GM12892 (cell line): ENCODE data around the gene CLCF1. TPM values are rescaled to one million over a fixed set of nuclear protein-coding genes. Genes with fewer than 3 reads are reported as not detected.
A peak's percentile ranks its signal among the peaks of the same experiment; 100 is the strongest.

Experiments
- DNase-seq: peaks from one replicate; pipeline ENCODE4 v3.0.0; 2011; ENCODE audit not compliant: insufficient read length
- FAIRE-seq: peaks from 2 replicates; lab custom pipeline; 2011; peaks lifted over from hg19 to GRCh38; lab: Jason Lieb, UNC
- POLR2A ChIP-seq: IDR thresholded peaks from 2 replicates; pipeline ENCODE4 v1.6.1; 2011; ENCODE audit warnings: low read depth, low read length, control low read depth
- POLR2AphosphoS5 ChIP-seq: IDR thresholded peaks from 2 replicates; pipeline ENCODE4 v1.6.1; 2011; ENCODE audit warnings: low read depth, low read length, control low read depth
- TAF1 ChIP-seq: IDR thresholded peaks from 2 replicates; pipeline ENCODE4 v1.6.1; 2011; ENCODE audit warnings: low read depth, mild to moderate bottlenecking, control low read depth, low read length, borderline replicate concordance
- polyA plus RNA-seq: library from polyadenylated mRNA; unstranded; fragments of >200 nt; gene quantifications from one replicate; pipeline ENCODE4 v1.2.1, GENCODE V29; 2012; ENCODE audit warnings: missing spikeins, inconsistent platforms; ENCODE audit not compliant: missing spikeins

CLCF1 gene
- polyA plus RNA-seq, result 0.95 TPM

DNA sequence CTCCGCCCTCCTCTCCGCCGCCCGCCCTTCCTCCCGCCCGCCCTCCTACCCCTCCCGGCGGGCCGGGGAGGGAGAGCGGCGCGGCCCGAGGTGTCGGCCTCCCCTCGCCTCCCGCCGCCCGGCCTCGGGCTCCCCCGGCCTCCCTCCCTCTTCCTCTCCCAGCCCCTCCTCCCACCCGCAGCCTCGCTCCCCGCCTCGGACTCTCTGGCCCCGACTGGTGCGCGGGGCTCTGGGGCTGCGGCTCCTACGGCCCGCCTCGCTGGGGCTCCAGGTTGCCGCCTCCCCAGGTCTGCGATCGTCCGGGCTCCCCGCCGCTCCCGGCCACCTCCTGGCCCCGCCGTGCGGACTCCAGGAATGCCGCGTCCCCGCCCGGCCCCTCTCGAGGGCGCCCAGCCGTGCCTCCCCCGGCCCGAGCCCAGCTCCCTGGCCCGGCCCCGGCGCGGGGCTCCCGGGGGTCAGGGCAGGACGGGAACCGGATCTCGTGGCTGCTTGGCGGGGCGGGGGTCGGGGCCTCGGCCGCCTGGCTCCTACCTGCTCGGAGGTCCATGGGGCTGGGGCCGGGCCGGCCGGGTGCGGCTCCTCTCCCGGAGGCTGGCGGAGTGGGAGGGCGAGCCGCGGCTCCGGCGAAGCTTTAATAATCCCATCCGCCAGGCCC lies at the start of gene CLCF1:
CLCF1 (minus strand) TSS at position 606 of the 655 bp plus-strand sequence; CDS start at position 547, 59 bp downstream.
- FAIRE-seq, result peak; percentile 87
- peak; percentile 74 for DNase-seq

DNA sequence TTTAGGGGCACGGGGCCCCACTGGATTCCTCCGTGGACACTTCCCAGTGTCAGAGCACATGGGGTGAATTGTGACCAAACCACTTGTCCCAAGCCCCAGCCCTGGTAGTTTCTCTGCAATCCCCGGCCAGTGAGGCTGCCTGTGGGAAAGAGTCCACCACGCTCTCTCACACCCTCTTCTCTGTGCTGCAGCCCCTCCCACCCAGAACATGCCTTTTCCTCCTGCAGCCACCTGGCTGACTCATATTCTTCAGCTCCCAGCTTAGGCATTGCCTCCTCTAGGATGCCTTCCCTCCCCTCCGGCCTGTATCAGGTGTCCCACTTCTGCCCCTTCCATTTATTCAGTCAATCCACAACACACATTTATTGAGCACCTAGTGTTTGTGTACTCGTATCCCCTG lies 49.5 kb upstream of the CLCF1 start:
- TF ChIP-seq TAF1, result no peak
- TF ChIP-seq POLR2A, result no peak
- TF ChIP-seq POLR2AphosphoS5, result no peak
- peak; percentile 63 for FAIRE-seq
- no peak for DNase-seq

More for the DNA sequence above, at the start of gene CLCF1:
- no peak for TF ChIP-seq POLR2A
- TF ChIP-seq TAF1, result no peak
- no peak for TF ChIP-seq POLR2AphosphoS5

DNA sequence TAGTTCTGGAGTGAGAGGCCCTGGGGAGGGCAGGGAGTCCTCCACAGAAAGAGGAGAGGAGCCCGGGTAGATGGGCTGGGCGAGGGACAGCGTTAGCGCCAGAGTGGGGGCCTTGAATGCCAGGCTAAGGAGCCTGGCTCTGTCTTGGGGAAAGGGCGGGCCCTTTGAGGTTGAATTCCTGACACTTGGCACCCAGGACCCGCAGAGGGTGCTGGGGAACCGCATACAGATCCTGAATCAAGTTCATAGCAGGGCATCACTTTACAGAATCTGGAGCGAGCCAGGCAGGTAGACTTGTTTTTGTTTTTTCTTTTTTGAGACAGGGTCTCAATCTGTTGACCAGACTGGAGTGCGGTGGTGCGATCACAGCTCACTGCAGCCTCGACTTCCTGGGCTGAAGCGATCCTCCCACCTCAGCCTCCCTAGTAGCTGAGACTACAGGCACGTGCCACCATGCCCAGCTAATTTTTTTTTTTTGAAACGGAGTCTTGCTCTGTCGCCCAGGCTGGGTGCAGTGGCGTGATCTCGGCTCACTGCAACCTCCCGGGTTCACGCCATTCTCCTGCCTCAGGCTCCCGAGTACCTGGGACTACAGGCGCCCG lies 48.1 kb upstream of the CLCF1 start:
- no peak for TF ChIP-seq TAF1
- TF ChIP-seq POLR2A, result no peak
- no peak for TF ChIP-seq POLR2AphosphoS5
- DNase-seq (no peak), FAIRE-seq (no peak)

- TF ChIP-seq TAF1 (no peak), POLR2A (no peak; the same call in 1 of the 2 replicates), POLR2AphosphoS5 (no peak)
- FAIRE-seq (peak; percentile 100), DNase-seq (peak; percentile 99)
Measured at GRCh38 chr11:67420646-67421429, 47.4 kb upstream of the CLCF1 start.

DNA sequence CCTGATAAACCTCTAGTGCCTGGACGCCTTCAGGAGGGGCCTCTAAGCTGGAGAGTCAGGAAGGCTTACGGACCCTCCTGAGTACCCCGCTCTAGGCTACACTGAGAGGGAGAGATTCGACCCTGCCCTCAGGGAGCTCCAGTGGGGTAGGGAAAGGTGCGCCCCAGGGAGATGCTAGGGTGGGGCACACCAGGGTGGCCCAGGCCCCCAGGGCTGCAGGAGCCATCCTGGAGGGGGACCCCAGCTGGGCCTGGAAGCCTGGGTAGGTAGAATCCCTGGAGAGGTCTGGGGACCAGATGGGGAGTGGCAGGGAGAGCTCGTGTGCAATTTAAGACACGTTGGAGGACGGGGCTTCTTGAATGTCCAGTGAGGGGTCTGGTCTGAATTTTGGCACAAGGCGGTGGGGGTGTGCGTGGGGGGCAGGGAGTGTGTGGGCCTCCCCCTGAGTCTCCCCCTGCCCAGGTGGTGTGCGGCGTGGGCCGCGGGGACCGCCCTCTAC lies 46.8 kb upstream of the CLCF1 start:
- FAIRE-seq, result no peak
- TF ChIP-seq POLR2AphosphoS5, result no peak
- TF ChIP-seq POLR2A, result no peak
- TF ChIP-seq TAF1, result no peak
- DNase-seq, result no peak

GRCh38 chr11:67419325-67420049 lies 46.1 kb upstream of the CLCF1 start:
- FAIRE-seq, result no peak
- DNase-seq, result no peak
- TF ChIP-seq TAF1, result no peak
- no peak for TF ChIP-seq POLR2A
- TF ChIP-seq POLR2AphosphoS5, result no peak

DNA sequence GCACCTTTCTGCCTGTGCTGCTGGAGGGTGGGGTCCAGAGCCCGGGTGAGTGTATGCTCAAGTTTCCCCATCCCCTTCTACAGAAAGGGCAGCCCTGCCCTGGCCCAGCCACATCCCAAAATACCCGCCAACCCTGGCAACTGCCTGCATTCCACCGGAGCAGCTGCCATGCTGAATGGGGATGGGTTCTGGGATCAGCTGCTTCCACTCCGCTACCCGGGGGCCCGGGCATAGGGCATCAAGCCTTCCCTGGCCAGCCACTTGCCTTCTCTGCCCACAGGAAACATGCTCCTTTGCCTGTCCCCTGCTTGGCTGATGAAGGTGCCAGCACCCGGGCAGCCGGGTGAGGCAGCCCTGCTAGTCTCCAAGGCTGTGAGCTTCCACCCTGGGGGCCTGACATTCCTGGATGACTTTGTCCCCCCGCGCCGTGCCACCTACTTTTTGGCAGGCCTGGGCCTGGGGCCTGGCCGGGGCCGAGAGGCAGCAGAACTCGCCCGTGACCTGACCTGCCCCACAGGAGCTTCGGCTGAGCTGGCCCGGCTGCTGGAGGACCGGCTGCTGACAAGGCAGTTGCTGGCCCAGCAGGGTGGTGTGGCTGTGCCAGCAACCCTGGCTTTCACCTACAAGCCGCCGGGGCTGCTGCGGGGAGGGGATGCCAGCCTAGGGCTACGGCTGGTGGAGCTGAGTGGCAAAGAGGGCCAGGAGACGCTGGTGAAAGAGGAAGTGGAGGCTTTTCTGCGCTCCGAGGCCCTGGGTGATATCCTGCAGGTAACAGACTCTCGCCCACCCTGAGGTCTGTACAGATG lies 45.3 kb upstream of the CLCF1 start:
- DNase-seq (no peak), FAIRE-seq (peak; percentile 68)
- TF ChIP-seq TAF1, result no peak
- TF ChIP-seq POLR2AphosphoS5, result no peak
- TF ChIP-seq POLR2A, result no peak

DNA sequence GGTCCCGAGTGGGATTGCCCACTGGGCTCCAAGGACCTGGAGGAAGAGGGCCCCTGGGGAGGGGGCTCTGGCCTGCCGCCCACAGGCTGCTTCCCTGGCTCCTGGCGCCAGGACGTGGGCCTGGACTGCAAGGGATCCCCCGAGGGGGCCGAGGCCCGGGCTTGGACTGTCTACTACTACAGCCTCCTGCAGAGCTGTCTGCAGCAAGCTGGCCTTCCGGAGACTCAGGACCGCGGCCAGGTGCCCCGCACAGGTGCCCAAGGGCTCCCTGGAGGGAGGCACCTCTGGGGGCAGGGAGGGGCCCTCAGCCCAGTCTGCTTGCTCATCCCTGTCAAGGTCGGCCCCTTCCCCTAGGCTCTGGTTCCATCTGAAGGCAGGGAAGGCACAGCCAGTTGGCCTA lies 44.0 kb upstream of the CLCF1 start:
- TF ChIP-seq POLR2A (no peak), TAF1 (no peak), POLR2AphosphoS5 (no peak)
- DNase-seq, result no peak
- no peak for FAIRE-seq

- no peak for DNase-seq
- peak; percentile 66 for FAIRE-seq
- TF ChIP-seq TAF1, result no peak
Measured at GRCh38 chr11:67416416-67417335, 43.3 kb upstream of the CLCF1 start.
